Measurements from ENCODE around the gene SPN.

GRCh38 chr16:29714972-29715371 is 51.9 kb downstream of the SPN start:
- no peak for TF ChIP-seq EZH2 (IDR thresholded peaks at IDR 0.05; ENCODE audit: insufficient read depth, poor library complexity, severe bottlenecking)
- no peak for TF ChIP-seq EZH2phosphoT487 (IDR thresholded peaks at IDR 0.05; ENCODE audit: insufficient read depth, low read depth)
